Epithelial cell of proximal tubule (primary cell): ENCODE measurements around the gene MAGEA3. TPM values are rescaled to one million over a fixed set of nuclear protein-coding genes. Genes with fewer than 3 reads are reported as not detected.
"Not testable (repeated sequence)": the region's sequence is repeated elsewhere in the genome, so short reads cannot be mapped to it uniquely, and the experiment has no call there.

Experiments used
- DNase-seq: peaks from one replicate; pipeline ENCODE4 v3.0.0-alpha.2; 2011; ENCODE audit warnings: low read depth
- H3K4me3 ChIP-seq: 2 replicates; pipeline ENCODE4 v1.5.1; 2011; ENCODE audit warnings: low read depth, mild to moderate bottlenecking, low read length
- CTCF ChIP-seq: conservative IDR thresholded peaks from 2 replicates; pipeline ENCODE4 v1.5.1; 2012; ENCODE audit warnings: low read depth, mild to moderate bottlenecking, low read length
- total RNA-seq: library from RNA; depleted of rRNA; stranded (reverse); fragments of >200 nt; gene quantifications from 2 replicates; pipeline ENCODE4 v1.2.3, GENCODE V29; 2015

The MAGEA3 gene
- total RNA-seq, 1 donor from 2014 or later: not detected

GRCh38 chrX:152674135-152674534 lies 24.5 kb upstream of the MAGEA3 start:
- no peak overlapping the region for H3K4me3 ChIP-seq
- DNase-seq: no peak
- TF ChIP-seq CTCF: no peak

- not testable (repeated sequence) for H3K4me3 ChIP-seq, DNase-seq
Observed at GRCh38 chrX:152674652-152675051, 23.9 kb upstream of the MAGEA3 start.

GRCh38 chrX:152681012-152681411 lies 17.6 kb upstream of the MAGEA3 start:
- not testable (repeated sequence) for DNase-seq, H3K4me3 ChIP-seq

GRCh38 chrX:152700390-152700789 lies 1.8 kb downstream of the MAGEA3 start:
- DNase-seq, H3K4me3 ChIP-seq: not testable (repeated sequence)

- not testable (repeated sequence) for DNase-seq, H3K4me3 ChIP-seq
Observed at GRCh38 chrX:152706500-152706899, 7.9 kb downstream of the MAGEA3 start.

- H3K4me3 ChIP-seq, DNase-seq: not testable (repeated sequence)
Observed at GRCh38 chrX:152709173-152709572, 10.6 kb downstream of the MAGEA3 start, which contains the start of gene CSAG2. Gene CSAG2, minus strand, starts transcription at chrX:152709273. Its CDS starts 161 bp downstream, at chrX:152709112.

GRCh38 chrX:152713195-152713594 lies 14.6 kb downstream of the MAGEA3 start:
- H3K4me3 ChIP-seq, DNase-seq: not testable (repeated sequence)

- H3K4me3 ChIP-seq, DNase-seq: not testable (repeated sequence)
Observed at GRCh38 chrX:152713815-152714787, 15.5 kb downstream of the MAGEA3 start, which contains the start of gene MAGEA2B. Gene MAGEA2B, plus strand, starts transcription at chrX:152714628. Its CDS starts 2,479 bp downstream, at chrX:152717107.

- no peak overlapping the region for H3K4me3 ChIP-seq
- no peak for DNase-seq
- no peak for TF ChIP-seq CTCF
Observed at GRCh38 chrX:152725409-152725808, 26.8 kb downstream of the MAGEA3 start.

GRCh38 chrX:152733261-152733975 lies 34.8 kb downstream of the MAGEA3 start, which contains the start of the genes CSAG1 and MAGEA12:
Gene CSAG1, minus strand, starts transcription at chrX:152733721. Its CDS starts 1,261 bp downstream, at chrX:152732460.
Gene MAGEA12, plus strand, starts transcription at chrX:152733757. Its CDS starts 2,405 bp downstream, at chrX:152736162.
- TF ChIP-seq CTCF: no peak
- DNase-seq: no peak
- H3K4me3 ChIP-seq: no peak within 1 kb of the TSS

GRCh38 chrX:152734143-152734858 lies 35.7 kb downstream of the MAGEA3 start:
- not testable (repeated sequence) for H3K4me3 ChIP-seq, DNase-seq
